Renal cortical epithelial cell (primary cell): ENCODE results near the gene SRPK2. TPM values are rescaled to one million over a fixed set of nuclear protein-coding genes. Genes with fewer than 3 reads are reported as not detected.
A peak's percentile ranks its signal among the peaks of the same experiment; 100 is the strongest.

Experiments used
- DNase-seq: peaks from one replicate; pipeline ENCODE4 v3.0.0-alpha.2; 2011; ENCODE audit warnings: low read depth
- total RNA-seq: library from RNA; depleted of rRNA; stranded (reverse); fragments of >200 nt; gene quantifications from 2 replicates; pipeline ENCODE4 v1.2.3, GENCODE V29; 2014

Gene SRPK2
- total RNA-seq, 1 donor from 2014 or later = 79.5 TPM

- DNase-seq = peak; percentile 38
These were observed 289.7 kb downstream of the SRPK2 start for GRCh38 chr7:105098863-105099515.

GRCh38 chr7:105097619-105098018 is 291.1 kb downstream of the SRPK2 start:
- no peak for DNase-seq

GRCh38 chr7:105096306-105096705 is 292.4 kb downstream of the SRPK2 start:
- DNase-seq = no peak

GRCh38 chr7:105094966-105095365 is 293.8 kb downstream of the SRPK2 start:
- no peak for DNase-seq

GRCh38 chr7:105088456-105088855 is 300.3 kb downstream of the SRPK2 start:
- DNase-seq = no peak

GRCh38 chr7:105087981-105088380 is 300.7 kb downstream of the SRPK2 start:
- DNase-seq = no peak

- no peak for DNase-seq
These were observed 301.9 kb downstream of the SRPK2 start for GRCh38 chr7:105086850-105087249.

GRCh38 chr7:105084581-105084980 is 304.1 kb downstream of the SRPK2 start:
- DNase-seq = no peak

GRCh38 chr7:105079348-105079747 is 309.4 kb downstream of the SRPK2 start:
- DNase-seq = no peak

- DNase-seq = no peak
These were observed 315.6 kb downstream of the SRPK2 start for GRCh38 chr7:105073143-105073542.

GRCh38 chr7:105068886-105069285 is 319.8 kb downstream of the SRPK2 start:
- no peak for DNase-seq

GRCh38 chr7:105067691-105068090 is 321.0 kb downstream of the SRPK2 start:
- no peak for DNase-seq

Other genes with a start within 250 kb of the SRPK2 start
- 23.5 and 30.6 TPM in 2 replicates for gene PUS7, start 133.3 kb upstream of the SRPK2 start, total RNA-seq
- 15.1 and 16.2 TPM in 2 replicates for gene RINT1, start 143.3 kb upstream of the SRPK2 start, total RNA-seq
- gene EFCAB10, start 192.6 kb upstream of the SRPK2 start, total RNA-seq = 0.35 TPM in 1 of 2 replicates, not detected in the other